ENCODE measurements around the gene ALX4. TPM values are rescaled to one million over a fixed set of nuclear protein-coding genes. Genes with fewer than 3 reads are reported as not detected.

ALX4 gene
- total RNA-seq, 1 experiment from 2014 or later = not detected

GRCh38 chr11:44303401-44303938 is 6.5 kb downstream of the ALX4 start:
- H3K9me3 Mint-ChIP-seq (ENCODE audit: unreplicated experiment) = no peaks in the 10 kb centered on the region
- TF ChIP-seq CTCF (IDR thresholded peaks at IDR 0.05; ENCODE audit: unreplicated experiment) = no peak
- intact Hi-C loops (cut with micrococcal nuclease) = no loop called here
- peaks cover 30% of the 10 kb centered on the region for H3K27me3 Mint-ChIP-seq (ENCODE audit: insufficient read depth, unreplicated experiment)
- POLR2A ChIA-PET = no interaction called here
- H3K27ac Mint-ChIP-seq (ENCODE audit: low read depth, unreplicated experiment) = no peak overlapping the region
- H3K4me3 Mint-ChIP-seq (ENCODE audit: unreplicated experiment) = no peak overlapping the region
- CTCF ChIA-PET = no interaction called here
- H3K4me1 Mint-ChIP-seq (ENCODE audit: insufficient read depth, unreplicated experiment) = peaks cover 17% of the 10 kb centered on the region
- BruUV-seq (replicated peaks) = no TSS peak
- no peak for DNase-seq (ENCODE audit: unreplicated experiment)
- no peaks in the 10 kb centered on the region for H3K36me3 Mint-ChIP-seq (ENCODE audit: insufficient read depth, unreplicated experiment)

GRCh38 chr11:44301564-44302271 is 8.2 kb downstream of the ALX4 start:
- H3K27me3 Mint-ChIP-seq (ENCODE audit: insufficient read depth, unreplicated experiment) = peaks cover 20% of the 10 kb centered on the region
- peak; percentile 83 for DNase-seq (ENCODE audit: unreplicated experiment)
- H3K4me1 Mint-ChIP-seq (ENCODE audit: insufficient read depth, unreplicated experiment) = peaks cover 17% of the 10 kb centered on the region
- H3K27ac Mint-ChIP-seq (ENCODE audit: low read depth, unreplicated experiment) = no peak overlapping the region
- intact Hi-C loops (cut with micrococcal nuclease) = no loop called here
- BruUV-seq (replicated peaks) = no TSS peak
- ChIA-PET POLR2A (interaction anchor here (0.5 kb wide), 1 partner anchor 18 kb away, joined by 5 read pairs; no protein-coding TSS in a partner anchor), CTCF (no interaction called here)
- TF ChIP-seq CTCF (IDR thresholded peaks at IDR 0.05; ENCODE audit: unreplicated experiment) = no peak
- H3K4me3 Mint-ChIP-seq (ENCODE audit: unreplicated experiment) = no peak overlapping the region
- no peaks in the 10 kb centered on the region for H3K36me3 Mint-ChIP-seq (ENCODE audit: insufficient read depth, unreplicated experiment)
- H3K9me3 Mint-ChIP-seq (ENCODE audit: unreplicated experiment) = no peaks in the 10 kb centered on the region

- Mint-ChIP-seq H3K4me3 (ENCODE audit: unreplicated experiment) (no peak overlapping the region), H3K36me3 (ENCODE audit: insufficient read depth, unreplicated experiment) (no peaks in the 10 kb centered on the region), H3K27ac (ENCODE audit: low read depth, unreplicated experiment) (no peak overlapping the region), H3K4me1 (ENCODE audit: insufficient read depth, unreplicated experiment) (peaks cover 17% of the 10 kb centered on the region), H3K9me3 (ENCODE audit: unreplicated experiment) (no peaks in the 10 kb centered on the region), H3K27me3 (ENCODE audit: insufficient read depth, unreplicated experiment) (peaks cover 12% of the 10 kb centered on the region)
- CTCF ChIA-PET = no interaction called here
- POLR2A ChIA-PET = interaction anchor here (0.5 kb wide), 1 partner anchor 19 kb away, joined by 5 read pairs; no protein-coding TSS in a partner anchor
- peak; percentile 71 for DNase-seq (ENCODE audit: unreplicated experiment)
- intact Hi-C loops (cut with micrococcal nuclease) = no loop called here
- BruUV-seq (replicated peaks) = no TSS peak
- no peak for TF ChIP-seq CTCF (IDR thresholded peaks at IDR 0.05; ENCODE audit: unreplicated experiment)
Measured at GRCh38 chr11:44300844-44301563, 8.9 kb downstream of the ALX4 start.

- Mint-ChIP-seq H3K27me3 (ENCODE audit: insufficient read depth, unreplicated experiment) (no peaks in the 10 kb centered on the region), H3K4me1 (ENCODE audit: insufficient read depth, unreplicated experiment) (peaks cover 17% of the 10 kb centered on the region), H3K27ac (ENCODE audit: low read depth, unreplicated experiment) (no peak overlapping the region), H3K9me3 (ENCODE audit: unreplicated experiment) (no peaks in the 10 kb centered on the region), H3K4me3 (ENCODE audit: unreplicated experiment) (no peak overlapping the region), H3K36me3 (ENCODE audit: insufficient read depth, unreplicated experiment) (no peaks in the 10 kb centered on the region)
- CTCF ChIA-PET = interaction anchor here (0.6 kb wide), 1 partner anchor 107 kb away, joined by 4 read pairs; no protein-coding TSS in a partner anchor
- DNase-seq (ENCODE audit: unreplicated experiment) = no peak
- intact Hi-C loops (cut with micrococcal nuclease) = no loop called here
- TF ChIP-seq CTCF (IDR thresholded peaks at IDR 0.05; ENCODE audit: unreplicated experiment) = no peak
- POLR2A ChIA-PET = no interaction called here
- no TSS peak for BruUV-seq (replicated peaks)
Measured at GRCh38 chr11:44298862-44299261, 11.1 kb downstream of the ALX4 start.

All from MCF 10A (cell line).